ENCODE data around the gene RBM10.

RBM10 gene

DNA sequence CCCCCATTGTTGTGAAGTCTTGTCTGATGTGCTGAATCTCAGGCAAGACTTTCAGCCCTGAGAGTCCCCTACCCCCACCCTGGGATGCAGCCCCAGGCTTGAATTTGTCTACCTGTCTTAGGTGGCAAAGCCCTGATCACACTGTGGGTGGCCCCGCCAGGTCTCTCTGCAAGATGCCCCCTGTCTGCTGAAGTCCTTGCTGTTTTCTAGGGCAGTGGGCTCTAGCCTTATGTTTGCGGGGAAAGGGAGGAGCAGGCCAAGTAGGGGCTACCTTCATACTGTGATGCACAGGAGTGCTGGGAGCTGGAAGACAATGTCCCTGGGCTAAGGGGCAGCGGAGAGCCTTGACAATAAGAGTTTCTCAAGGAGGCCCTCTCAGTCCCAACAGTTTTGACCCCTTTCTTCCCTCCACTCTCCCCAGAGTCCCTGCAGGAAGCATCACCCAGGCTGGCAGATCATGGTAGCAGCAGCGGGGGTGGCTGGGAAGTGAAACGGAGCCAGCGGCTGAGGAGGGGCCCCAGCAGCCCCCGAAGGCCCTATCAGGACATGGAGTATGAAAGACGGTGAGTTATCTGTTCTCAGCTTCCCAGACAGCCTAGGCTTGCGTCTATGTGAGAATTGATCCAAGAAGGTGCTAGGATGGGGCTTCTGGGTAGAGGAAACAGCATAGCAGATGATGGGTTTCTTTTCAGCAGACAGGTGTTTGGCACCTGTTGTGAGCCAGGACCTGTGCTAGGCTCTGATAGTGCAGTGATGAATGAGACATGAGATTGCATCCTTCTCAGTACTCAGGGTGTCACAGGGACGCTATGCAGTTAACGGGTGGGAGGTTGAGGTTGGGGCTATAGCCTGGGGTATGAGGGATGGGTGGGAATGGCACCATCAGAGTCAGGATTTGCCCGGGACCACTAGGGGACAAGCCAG is 2.2 kb downstream of the RBM10 start:
- DNase-seq = no peak

DNA sequence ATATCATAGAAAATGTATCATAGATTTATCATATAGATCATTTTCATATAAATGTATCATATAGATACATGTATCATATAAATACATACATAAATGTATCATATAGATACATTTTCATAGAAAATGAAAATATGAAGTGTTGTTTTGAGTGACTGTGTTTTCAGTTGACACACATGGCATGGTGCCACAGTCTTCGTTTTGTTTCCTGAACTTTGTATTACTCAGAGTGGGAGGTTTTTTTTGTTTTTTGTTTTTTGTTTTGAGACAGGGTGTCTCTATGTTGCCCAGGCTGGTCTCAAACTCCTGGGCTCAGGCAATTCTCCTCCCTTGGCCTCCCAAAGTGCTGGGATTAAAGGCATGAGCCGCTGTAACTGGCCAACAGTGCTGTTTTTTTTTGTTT is 3.9 kb downstream of the RBM10 start:
- no peak for DNase-seq

DNA sequence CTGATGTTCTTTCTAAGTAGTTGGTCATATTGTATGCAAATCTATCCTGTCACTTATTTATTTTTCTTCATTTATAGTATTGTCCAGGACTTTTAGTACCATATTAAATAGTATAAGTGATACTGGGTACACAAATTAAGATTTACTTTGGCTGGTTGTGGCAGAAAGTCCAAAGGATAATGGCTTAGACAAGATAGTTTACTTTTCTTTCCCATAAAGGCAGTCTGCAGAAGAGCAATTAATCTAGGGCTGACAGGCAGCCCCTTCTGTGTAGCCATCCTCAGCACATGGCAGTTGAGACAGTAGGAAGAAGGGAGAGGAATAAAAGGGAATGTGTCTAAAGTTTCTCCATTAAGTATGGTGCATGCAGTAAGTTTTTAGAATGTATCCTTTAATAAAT is 6.4 kb downstream of the RBM10 start:
- no peak for DNase-seq

DNA sequence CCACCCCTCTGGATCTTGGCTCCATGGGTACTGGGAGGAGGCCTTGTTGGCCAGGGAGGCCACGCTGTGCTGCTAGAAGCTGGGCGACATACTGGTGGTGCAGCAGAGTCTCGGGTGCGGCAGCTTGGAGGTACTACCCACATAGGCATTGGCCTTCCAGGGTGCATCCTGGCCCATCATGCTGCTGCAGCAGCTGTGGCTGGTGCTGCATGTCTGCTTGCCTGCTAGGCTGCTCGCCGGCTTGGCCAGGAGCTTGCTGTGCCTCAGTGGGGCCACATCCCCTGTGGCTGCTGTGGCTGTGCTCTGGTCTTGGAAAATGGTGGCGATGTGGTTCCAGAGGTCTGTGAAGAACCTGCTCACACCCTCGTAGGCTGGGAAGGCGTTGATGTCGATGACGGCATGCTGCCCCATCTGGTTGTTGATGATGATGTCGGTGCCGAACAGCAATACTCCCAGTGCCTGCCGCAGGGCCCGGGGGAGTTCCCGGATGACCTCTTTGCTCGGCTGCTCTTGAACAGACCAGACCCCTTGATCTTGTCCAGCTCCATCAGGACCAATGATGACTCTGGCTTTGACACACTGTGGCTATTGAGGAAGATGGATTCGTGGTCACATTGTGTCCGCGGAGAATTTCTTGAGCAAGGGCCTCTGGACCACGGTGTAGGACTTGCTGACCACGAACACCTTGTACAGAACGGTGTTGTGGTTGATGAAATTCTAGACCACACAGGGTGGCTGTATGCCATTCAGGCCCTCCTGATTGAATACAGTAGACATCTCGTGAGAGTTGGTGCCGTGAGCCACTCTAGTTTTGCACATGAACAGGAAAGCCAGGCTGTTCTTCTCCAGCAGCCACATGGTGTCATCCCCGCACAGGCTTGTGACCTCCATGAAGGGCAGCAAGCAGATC is 11.8 kb downstream of the RBM10 start:
- DNase-seq = no peak

DNA sequence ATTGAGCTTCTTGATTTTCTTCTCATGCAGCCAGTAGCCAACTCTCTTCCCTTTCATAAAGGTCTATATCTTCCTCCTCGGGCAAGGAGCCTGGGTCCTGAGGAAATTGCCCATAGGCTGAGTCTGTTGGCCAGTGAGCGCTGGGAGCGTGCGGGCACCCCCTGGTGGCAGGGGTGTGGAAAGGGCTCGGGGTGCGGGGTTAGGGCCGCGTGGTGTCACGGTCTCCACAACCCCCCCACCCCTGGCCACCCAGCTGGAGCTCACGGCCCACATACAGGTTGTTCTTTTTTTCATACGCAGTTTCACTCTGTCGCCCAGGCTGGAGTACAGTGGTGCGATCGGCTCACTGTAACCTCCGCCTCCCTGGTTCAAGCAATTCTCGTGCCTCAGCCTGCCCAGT is 13.1 kb downstream of the RBM10 start:
- DNase-seq = no peak

DNA sequence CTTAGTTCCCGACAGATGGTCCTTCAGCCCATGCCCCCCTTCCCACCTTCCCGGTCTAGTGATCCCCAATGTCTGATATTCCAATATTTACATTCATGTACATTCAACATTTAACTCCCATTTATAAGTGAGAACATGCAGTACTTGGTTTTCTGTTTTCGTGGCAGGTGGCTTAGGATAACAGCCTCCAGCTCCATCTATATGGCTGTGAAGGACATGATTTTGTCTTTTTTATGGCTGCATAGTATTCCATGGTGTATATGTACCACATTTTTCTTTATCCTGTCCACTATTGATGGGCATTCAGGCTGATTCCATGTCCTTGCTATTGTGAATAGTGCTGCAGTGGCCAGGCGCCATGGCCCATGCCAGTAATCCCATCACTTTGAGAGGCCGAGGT is 13.8 kb downstream of the RBM10 start:
- DNase-seq = no peak

DNA sequence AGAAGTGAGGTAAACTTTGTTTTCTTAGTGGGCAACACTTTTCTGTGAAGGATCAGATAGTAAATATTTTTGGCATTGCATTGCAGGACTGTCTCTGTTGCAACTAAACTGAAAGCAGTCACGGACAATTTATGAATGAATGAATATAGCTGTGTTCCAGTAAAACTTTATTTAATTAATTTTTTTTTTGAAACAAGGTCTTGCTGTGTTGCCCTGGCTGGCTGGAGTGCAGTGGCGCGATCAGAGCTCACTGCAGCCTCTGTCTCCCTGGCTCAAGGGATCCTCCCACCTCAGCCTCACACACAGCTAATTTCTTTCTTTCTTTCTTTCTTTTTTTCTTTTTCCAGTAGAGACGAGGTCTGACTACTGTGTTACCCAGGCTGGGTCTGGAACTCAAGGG is 15.8 kb downstream of the RBM10 start:
- DNase-seq = no peak

DNA sequence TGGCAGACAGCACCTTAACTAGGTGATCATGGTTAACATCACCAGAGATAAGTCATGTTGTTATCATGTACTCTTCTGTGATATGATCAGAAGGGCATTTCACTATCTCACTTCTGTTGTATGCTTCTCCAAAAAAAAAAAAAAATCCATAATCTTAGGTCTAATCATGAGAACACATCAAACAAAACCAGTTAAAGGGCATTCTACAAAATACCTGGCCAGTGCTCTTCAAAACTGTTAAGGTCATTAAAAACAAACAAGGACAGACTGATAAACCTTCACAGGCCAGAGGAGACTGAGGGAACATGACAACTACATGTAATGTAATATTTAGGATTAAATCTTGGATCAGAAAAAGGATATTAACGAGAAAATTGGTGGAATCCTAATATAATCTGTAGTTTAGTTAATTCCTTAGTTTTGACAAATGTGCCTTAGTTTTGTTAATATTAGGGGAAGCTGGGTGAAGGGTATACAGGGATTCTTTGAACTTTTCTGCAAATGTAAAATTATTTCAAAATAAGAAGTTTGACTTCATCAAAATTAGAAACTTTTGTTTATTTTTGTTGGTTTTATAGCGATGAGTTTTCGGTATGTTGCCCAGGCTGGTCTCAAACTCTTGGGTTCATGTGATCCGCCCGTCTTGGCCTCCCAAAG is 18.0 kb downstream of the RBM10 start:
- no peak for DNase-seq

DNA sequence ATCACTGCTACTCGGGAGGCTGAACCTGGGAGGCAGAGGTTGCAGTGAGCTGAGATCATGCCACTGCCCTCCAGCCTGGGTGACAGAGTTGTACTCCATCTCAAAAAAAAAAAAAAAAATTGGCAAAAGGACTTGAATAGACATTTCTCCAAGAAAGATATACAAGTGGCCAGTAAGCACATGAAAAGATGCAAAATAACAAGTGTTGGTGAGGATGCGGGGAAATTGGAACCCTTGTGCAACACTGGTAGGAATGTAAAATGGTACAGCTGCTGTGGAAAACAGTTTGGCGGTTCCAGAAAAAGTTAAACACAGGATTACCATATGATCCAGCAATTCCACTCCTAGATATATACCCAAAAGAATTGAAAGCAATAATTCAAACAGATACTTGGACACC is 19.4 kb downstream of the RBM10 start:
- no peak for DNase-seq

DNA sequence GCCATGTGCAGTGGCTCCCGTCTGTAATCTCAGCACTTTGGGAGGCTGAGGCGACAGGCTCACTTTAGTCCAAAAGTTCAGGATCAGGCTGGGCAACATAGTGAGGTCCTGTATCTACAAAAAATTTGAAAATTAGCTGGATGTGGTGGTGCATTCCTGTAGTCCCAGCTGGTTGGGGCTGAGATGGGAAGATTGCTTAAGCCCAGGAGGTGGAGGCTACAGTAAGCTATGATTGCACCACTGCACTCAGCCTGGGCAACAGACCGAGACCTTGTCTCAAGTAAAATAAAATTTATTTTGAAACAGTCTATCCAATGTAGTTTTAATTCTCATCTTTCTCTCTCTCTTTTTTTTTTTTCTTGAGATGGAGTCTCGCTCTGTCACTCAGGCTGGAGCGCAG is 21.1 kb downstream of the RBM10 start:
- no peak for DNase-seq

DNA sequence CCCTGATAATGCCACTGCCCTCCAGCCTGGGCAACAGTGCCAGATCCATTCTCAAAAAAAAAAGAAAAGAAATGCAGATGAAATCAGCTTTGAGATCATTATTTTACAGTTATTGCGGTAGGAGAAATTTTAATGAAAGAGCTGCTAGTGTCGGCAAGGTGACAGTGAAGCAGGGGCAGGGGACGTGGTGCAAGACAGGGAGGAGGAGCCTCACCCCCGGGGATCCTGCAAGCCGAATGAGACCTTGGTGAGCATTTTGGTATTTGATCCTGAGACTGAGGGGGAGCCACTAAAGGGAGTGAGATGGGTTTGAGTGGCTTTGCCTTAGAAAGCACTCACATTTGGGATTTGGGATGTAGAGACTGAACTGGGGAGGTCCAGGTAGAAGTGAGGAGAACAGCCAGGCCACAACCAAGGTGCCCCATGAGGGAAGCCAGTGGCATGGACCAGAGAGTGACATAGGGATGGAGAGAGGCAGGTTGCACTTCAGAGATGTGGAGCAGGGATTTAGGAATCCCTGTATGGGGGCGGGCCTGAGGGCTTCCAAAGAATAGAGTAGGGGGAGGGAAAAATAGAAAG is 23.6 kb downstream of the RBM10 start:
- DNase-seq = no peak

DNA sequence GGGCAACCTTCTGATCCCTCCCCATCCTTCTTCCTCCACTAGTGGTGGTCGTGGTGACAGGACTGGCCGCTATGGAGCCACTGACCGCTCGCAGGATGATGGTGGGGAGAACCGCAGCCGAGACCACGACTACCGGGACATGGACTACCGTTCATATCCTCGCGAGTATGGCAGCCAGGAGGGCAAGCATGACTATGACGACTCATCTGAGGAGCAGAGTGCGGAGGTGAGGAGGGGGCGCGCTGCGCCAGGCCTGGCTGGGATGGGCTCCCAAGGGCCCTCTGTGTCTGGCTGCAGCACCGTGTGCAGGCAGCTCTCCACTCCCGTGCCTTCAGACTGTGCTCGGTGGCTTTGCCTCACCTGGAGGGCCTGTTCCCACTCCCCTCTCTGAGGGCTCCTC is 24.3 kb downstream of the RBM10 start:
- no peak for DNase-seq

DNA sequence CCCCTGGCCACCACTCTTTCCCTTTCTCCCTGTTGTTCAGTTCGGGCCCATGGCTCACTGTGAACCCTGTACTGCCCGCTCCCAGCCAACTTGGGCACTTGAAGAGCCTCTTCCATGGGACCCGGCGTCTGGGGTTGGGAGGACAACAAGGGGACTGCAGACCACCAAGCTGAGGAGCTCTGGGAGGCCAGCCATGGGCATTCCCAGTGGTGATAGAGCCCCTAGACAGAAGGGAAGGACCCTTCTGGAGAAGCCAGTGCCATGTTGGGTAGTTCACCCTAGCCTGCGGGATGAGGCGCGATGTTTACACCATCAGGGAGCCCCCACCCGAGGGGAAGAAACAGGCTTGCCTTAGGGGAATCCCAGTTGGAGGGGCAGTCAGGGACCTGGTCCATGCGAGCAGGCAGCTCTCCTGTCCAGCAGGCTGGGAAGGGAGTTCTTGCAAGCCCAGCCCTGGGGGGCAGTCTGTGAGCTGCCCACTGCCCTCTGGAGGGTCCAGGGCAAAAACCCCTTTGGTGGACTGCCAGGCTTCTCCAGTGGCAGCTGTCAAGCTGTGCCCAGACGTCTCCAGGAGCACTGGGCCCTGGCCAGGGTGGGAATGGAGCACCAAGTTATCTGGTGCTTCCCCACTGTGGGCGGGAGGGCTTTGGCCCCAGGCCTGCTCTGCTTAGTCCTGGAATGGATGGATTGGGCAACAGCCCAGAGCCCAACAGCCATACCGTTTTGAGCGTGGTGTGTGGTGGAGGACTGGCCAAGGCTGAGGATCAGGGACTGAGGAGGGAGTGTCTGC is 24.9 kb downstream of the RBM10 start:
- no peak for DNase-seq

DNA sequence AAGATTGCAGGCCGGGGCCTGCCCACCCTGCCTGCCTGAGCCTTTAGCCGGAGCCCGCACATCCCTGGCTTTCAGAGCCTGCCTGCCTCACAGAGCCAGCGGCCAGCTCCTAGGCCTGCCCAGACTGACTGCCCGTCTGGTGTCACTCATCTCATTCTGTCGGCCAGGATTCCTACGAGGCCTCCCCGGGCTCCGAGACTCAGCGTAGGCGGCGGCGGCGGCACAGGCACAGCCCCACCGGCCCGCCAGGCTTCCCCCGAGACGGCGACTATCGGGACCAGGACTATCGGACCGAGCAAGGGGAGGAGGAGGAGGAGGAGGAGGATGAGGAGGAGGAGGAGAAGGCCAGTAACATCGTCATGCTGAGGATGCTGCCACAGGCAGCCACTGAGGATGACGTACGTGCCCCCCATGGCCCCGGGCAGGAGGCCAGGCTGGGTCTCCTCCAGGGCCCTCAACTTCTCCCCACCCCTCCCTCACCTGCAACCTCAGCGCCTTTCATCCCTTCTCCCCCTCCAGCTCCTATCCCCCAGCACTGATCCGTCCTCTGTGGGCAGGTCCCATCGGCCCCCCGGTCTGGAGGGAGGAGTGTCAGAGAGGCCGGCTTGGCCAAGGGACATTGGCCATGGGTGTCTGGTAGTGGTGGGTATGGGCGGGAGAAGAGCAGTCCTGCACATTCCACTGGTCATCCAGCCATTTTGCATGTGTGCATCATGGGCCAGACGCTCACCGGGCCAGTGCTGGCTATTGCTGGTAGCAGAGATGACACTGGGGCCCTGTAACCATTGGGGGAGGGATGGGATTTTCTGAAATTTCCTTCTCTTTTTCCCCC is 26.1 kb downstream of the RBM10 start:
- DNase-seq = no peak

DNA sequence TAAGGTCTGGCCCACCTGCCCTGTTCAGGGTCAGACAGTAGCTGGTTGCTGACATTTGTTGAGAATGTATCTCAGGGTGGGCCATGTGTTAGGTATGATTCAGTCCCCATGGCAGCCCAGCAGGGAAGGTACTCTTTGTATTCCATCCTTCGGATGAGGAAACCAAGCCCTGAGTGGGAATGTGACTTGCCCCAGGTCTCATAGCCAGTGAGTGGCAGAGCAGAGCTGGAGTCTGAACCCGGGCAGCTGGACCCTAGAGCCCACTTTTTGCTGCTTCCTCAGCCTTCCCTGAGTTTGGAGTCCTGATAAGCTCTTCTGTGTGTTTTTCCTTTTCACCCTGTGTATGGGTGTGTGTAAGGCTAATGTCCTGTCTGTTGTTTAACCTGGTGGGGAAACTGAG is 27.0 kb downstream of the RBM10 start:
- DNase-seq = no peak

DNA sequence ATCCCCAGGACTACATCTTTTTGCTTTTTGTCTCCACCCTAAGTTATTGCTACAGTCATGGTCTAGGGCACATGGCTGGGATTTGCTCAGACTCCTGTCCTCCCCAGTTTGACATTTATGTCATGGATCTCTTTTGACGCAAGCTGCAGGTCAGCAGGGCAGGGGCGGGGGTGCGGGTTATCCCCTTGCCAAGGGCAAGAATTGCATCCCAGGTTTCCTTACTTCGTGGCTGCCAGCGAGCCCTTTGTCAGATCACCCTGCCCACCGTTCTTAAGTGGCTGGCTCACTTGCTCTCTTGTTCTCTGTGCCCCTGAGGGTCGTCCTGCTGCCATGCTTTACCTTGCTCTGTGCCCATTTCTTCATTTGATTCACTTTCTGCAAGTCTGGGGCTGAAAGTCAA is 27.5 kb downstream of the RBM10 start:
- DNase-seq = no peak

DNA sequence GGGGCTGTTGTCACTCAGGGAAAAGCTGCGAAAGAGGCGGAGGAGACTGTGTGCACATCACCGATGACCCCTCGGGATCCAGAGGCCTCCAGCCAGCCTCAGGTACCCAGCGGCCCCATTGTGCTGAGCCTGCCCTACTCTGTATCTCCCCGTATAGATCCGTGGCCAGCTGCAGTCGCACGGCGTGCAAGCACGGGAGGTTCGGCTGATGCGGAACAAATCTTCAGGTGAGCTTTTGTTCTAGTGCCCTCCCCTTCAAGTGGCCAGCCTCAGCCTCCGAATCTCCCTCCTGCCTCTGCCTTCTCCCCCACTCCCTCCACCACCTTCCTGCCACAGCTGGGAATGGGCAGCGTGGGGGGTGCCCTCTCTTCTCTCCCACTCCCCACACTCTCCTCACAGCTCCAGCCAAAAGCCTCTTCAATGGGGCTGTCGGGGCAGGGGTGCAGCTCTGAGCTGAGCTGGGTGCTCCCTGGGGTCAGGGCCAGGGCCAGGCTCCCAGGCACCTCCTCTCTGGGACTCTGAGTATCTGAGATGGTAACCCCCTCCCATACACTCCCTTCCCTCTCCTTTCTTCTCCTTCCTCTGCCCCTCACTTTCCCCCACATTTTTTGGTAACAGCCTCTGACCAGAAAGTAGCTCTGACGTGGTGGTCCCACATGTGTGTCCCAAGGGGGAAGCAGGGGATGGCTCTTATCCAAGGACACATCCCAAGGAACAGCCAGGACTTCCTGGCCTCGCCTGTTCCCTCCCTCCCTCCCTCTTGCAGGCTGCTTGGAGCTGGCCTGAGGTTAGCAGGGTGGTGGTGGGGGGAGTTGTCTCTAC is 28.2 kb downstream of the RBM10 start:
- no peak for DNase-seq

DNA sequence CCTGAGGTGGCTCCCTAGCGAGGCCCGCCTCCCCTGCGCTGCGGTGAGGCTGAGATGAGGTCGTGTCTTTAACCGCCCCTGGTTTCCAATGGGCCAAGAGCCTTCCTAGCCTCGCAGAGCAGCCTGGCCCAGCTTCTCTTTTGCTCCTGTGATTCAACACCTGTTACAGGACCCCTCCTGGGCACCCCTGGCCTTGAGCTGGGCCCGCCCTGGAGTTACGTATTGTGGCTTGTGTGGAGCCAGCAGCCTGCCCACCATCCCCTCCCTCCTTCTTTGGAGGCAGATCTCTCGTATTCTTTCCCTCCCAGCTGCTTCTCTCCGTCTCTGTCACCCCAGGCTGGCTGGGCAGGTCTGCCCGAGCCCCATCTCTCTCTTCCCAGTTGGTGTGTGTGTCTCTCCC is 29.4 kb downstream of the RBM10 start:
- DNase-seq = no peak

DNA sequence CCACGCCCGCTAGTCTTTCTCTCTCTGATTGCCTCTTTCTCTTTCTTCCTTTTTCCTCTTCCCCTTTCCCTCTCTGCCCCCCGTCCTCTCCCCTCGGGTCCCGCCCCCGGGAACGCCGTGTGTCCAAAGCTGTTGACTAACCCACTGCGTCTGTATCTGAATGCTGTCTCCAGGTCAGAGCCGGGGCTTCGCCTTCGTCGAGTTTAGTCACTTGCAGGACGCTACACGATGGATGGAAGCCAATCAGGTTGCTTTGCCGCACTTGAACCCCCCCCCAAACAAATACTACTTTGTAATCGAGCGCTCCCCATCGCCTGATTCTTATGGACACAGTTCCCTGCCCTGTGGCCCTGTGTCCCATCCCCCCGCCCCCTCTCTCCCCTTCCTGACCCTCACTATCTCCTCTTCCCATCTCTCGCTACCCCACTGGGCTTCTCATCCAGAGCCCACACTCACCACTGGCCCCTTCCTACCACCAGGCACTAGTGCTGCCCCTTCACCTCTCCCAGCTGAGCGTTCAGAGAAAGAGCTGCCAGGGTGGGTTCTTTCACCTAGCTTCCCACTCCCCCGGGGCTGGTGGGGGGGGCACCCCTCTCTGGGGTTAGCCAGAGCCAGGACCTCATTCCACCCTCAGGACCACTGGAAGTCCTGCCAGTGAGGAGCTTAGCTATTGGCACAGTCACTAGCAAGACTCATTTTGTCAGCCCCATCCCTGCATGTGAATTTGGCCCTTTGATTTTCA is 30.0 kb downstream of the RBM10 start:
- DNase-seq = no peak

DNA sequence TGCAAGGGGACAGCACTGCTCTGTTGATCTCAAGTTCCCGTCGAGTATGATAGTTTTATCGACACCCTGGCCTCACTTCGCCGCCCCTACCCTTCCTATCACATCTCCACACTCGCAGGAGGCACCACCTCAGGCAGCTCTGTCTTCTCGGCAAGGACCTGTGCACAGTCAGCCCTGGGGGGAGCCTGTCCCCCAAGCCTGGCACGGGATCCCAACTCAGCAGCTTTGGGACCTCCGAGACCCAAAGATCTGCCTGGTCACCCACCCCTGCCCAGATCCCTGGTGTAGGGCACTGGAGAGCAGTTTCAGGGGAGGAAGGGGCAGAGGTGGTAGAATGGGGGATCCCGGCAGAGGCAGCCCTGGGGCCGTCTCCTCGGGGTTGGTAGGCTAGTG is 30.6 kb downstream of the RBM10 start:
- no peak for DNase-seq

Measured in T-helper 1 cell (primary cell).